HG03095 (cell line): Measurements from ENCODE around the gene NDUFAF3.

Experiments used
- ATAC-seq: cut with Tn5 transposase; IDR thresholded peaks from one replicate; pipeline ENCODE4 v1.9.1; 2021; ENCODE audit warnings: moderate library complexity; ENCODE audit not compliant: unreplicated experiment

The NDUFAF3 gene

DNA sequence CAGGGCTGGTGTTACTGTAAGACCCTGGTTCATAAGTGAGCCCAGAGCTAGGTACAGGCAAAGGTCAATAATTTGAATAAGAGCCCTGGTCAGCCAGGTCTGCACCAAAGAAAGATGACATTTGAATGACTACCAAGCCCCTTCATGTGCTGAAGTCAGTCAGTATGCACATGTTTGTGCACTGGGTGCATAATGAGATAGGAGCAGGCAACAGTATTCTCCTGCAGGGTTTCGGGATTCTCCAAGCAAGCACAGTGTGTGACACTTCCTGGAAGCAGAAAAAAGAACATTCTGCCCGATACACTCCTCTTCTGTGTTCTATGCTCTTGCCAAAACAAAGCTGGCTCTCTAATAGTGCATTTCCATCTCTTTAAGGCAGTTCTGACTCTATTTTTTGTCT lies 12.7 kb downstream of the NDUFAF3 start:
- ATAC-seq: no peak

DNA sequence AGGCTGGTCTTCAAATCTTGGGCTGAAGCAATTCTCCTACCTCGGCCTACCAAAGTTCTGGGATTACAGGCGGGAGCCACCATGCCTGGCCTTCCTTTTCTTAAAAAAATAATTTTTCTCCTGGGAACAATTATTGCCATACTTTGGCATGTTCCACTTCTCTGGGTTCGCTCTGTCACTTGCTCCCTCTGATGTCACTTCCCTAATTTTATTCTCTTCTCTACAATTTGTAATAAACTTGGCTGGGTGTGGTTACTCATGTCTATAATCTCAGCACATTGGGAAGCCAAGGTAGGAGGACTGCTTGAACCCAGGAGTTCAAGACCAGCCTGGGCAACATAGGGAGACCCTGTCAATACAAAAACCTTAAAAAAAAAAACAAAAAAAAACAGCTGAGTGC lies 13.4 kb downstream of the NDUFAF3 start:
- ATAC-seq: no peak

GRCh38 chr3:49053543-49053942 lies 31.6 kb downstream of the NDUFAF3 start:
- no peak for ATAC-seq

DNA sequence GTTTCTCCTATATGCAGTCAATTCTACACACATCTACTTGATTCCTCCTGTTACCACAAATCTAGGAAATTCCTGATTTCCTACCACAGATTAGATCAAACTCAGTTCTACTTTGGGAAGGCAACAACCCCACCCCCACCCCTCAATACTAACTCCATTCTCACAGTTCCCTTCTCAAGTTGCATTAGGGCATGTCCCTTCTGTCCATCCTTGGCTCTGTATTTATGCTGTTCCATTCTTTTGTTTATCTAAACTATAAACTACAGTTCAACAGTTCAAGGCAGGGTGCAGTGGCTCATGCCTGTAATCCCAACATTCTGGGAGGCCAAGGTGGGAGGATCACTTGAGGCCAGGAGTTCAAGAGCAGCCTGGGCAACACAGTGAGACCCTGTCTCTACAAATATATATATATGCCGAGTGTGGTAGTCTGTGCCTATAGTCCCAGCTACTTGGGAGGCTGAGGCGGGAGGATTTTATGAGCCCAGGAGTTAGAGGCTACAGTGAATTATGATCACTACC lies 32.5 kb downstream of the NDUFAF3 start:
- ATAC-seq: no peak

- ATAC-seq: no peak
Observed at GRCh38 chr3:49057268-49057667, 35.3 kb downstream of the NDUFAF3 start.

GRCh38 chr3:49058011-49058410 lies 36.1 kb downstream of the NDUFAF3 start:
- no peak for ATAC-seq
